CD4-positive, alpha-beta T cell treated with Interleukin-15 for 1 hour (primary cell): Measurements from ENCODE around the gene B4GALNT2.
A peak's percentile ranks its signal among the peaks of the same experiment; 100 is the strongest.
"Not testable (repeated sequence)": the region's sequence is repeated elsewhere in the genome, so short reads cannot be mapped to it uniquely, and the experiment has no call there.

Experiments used
- DNase-seq: peaks from one replicate; pipeline ENCODE4 v3.0.0-alpha.2; 2020

The B4GALNT2 gene

DNA sequence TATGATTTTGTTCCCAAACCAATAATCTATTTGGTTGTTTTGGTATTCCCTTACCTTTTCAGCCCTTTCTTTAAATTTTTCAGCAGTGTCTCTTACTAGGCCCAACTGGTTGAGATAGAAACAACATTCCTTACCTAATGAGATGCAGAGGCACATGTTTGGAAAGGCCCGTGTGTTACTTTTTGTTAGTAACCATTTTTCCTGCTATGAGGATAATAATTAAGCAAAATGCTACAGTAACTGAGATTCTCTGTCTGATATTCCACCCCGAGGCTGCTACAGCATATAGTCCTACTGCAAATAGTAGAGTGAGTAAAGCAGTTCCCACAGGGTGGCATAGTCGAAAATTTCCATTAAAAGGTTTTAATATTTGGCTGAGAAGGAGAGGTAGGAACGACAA is 10.0 kb upstream of the B4GALNT2 start:
- no peak for DNase-seq

DNA sequence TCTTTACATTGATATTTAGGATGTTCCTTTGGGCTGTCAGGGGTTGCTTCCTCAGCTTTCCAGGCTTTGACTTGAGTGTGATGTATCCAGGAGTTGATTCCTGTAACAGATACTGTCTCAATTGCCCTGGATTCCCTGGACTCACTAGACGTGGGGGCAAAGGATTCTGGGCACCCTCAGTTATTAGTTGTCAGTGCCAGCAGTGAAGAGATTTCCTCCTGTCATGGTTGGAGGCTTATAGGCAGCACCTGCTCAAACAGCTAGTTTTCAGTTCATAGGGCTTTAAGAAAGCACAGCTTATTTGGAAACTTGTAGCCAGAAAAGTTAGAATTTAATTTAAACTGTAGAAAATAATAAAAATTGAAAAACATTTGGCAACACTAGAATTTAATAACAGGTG is 9.5 kb upstream of the B4GALNT2 start:
- no peak for DNase-seq

DNA sequence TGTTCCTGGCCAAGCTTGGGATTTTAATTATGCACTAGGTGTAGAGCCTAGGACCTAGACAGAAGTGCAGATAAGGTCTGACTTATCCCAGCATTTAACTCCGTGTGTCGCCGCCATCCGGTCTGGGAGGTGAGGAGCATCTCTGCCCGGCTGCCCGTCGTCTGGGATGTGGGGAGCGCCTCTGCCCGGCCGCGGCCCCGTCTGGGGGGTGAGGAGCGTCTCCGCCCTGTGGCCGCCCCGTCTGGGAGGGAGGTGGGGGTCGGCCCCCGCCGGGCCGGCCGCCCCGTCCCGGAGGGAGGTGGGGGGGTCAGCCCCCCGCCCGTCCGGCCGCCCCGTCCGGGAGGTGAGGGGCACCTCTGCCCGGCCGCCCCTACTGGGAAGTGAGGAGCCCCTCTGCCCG is 7.1 kb upstream of the B4GALNT2 start:
- DNase-seq: no peak

DNA sequence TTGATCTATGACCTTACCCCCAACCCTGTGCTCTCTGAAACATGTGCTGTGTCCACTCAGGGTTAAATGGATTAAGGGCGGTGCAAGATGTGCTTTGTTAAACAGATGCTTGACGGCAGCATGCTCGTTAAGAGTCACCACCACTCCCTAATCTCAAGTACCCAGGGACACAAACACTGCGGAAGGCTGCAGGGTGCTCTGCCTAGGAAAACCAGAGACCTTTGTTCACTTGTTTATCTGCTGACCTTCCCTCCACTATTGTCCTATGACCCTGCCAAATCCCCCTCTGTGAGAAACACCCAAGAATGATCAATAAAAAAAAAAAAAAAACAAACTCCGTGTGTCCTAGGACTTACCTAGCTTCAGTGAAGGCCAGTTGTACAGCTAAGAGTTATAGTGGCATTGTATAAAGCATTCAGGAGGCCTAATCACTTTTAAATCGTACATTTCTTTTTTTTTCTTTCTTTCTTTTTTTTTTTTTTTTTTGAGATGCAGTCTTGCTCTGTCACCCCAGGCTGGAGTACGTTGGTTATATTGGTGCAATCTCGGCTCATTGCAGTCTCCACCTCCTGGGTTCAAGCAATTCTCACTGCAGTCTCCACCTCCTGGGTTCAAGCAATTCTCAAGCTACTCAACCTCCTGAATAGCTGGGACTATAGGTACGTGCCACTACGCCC is 6.2 kb upstream of the B4GALNT2 start:
- not testable (repeated sequence) for DNase-seq

DNA sequence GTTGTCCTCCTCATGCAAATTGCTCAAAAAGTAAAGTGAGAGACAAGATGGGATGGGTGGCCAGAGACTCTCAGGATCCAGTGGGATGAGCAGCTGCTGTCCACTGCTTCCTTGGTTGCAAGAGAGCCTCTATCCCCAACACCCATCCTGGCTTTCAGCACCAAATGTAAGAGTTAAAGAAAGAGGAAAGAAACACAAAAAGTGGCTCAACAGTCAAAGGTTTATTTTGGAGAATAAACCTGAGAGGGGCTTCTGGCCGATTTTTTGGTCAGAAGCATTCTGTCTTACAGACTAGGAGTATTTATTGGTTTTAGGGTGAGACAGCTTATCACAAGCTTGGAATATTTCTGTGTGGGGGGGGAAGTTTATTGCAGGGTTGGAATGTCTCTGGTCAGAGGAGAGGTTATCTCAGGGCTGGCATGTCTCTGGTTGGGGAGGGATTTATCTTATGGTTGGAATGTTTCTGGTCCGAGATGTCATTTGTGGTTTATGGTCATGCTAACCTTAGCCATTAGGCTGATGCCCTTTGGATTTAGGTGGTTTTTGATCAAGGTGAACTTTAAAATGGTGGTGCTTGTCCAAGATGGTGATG is 3.1 kb upstream of the B4GALNT2 start:
- DNase-seq: not testable (repeated sequence)

DNA sequence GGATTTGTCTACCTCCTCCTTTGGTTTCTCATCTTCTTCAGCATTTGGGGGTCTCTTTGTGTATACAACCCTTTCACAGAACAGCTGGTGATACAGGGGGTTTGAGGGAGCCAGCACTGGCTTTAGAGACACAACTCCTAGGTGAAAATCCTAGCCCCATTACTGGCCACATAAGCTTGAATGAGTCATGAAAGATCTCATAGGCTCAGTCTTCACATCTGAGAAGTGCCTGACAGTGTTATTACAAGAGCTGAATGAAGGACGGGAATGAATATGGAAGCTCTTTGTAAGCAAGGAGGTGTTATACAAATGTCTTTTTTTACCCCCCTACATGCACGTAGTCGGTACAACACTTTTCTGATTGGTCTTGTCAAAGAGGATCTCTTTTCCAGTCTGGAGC is 1.7 kb upstream of the B4GALNT2 start:
- DNase-seq: no peak

DNA sequence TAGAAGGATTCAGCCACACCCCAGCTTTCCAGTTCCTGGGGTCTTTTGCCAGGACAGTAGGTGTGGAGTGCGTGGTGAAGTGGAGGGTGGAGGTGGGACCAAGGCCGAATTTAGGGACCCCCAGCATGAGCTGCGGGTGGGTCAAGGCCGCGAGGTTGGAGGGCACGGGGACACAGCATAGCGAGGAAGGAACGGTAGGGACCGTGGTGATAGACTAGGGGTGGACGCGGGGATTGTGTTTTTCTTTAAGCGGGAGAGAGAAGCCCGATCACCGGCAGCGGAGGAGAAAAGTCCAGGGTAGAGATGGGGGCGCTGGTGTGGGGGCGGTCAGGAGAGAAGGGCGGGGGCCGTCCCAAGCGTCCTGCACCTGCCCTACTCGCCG is 261 bp upstream of the B4GALNT2 start:
- DNase-seq: no peak

DNA sequence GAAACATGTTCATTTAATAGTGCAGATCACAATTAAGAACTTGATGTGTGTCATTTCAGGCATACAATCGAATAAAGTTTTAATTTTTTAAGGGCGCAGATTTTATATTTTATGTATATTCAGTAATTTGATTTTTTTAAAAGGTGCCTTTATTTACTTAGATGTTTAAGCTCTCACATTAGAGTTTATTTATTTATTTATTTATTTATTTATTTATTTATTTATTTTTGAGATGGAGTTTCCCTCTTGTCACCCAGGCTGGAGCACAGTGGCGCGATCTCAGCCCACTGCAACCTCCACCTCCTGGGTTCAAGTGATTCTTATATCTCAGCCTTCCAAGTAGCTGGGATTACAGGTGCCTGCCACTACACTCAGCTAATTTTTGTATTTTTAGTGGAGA is 3.8 kb downstream of the B4GALNT2 start:
- no peak for DNase-seq

DNA sequence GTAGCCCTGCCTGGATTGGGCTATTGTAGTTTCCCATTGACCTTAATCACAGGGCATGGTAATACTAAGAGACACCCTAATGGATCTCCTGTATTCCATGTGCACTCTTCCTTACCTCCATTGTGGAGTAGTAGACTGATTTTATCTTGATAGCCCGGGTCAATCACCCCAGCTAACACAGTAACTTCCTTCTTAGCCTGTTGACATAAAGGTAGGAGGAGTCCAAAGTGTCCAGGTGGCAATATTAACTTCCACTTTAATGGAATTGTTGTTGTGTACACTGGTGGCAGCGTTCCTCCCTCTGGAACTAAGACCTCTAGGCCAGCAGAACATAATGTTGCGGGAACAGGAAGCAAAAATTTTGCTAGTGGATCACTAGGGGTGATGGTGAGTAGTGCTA is 13.1 kb downstream of the B4GALNT2 start:
- not testable (repeated sequence) for DNase-seq

DNA sequence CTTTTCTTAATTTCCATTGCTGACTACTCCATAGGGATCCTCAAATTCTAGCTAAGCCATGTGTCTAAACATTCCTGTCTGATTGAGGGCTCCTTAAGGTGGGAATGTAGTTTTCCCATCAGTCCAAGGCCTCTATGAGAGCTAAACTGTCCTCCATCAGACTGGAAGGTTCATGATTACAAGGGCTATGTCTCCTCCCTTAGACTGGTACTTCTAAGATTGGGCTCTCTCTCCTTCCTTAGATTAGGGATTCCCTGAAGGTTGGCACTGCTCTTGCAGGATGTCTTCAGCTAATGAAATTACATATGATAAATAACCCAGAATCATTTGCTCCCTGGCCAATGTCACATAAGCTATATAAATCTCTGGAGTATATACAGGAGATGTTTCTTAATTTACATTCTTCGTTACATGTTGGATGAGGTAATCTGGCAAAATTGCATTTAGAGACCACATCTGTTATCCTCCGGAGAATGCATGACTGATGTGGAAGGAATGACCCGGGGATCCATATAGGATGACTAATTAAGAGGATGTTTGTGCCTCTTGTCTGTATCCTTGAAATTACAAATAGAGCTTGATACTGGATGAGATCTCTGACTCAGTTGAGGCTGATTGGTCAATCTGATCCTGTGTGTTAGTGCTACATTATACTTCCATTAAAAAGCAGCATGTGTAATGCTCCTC is 14.2 kb downstream of the B4GALNT2 start:
- DNase-seq: no peak

DNA sequence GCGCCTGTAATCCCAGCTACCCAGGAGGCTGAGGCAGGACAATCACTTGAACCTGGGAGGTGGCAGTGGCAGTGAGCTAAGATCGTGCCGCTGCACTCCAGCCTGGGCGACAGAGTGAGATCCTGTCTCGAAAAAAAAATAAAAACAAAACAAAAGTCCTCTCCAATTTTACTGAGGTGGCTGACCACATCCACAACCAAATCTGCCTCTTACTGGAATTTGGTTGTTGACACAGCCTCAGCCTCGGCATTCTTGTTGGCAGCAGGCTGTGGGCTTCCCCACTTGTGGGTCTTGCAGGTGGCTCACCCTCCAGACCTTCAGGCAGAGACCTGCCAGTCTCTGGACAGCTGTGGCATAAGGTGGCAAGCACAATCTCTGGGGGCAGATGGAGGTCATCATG is 15.6 kb downstream of the B4GALNT2 start:
- DNase-seq: no peak

DNA sequence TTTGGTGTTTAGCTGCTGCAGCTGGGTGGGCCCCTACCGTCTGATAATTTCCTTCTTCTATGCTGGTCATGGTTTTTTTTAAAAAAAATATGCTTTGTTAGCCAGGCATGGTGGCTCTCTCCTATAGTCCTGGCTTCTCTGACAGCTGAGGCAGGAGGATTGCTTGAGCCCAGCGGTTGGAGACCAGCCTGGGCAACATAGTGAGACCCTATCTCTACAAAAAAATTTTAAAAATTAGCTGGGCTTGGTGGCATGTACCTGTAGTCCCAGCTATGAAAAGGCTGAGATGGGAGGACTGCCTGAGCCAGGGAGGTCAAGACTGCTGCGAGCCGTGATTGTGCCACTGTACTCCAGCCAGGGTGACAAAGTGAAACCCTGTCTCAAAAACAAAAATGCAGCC is 19.4 kb downstream of the B4GALNT2 start:
- no peak for DNase-seq

DNA sequence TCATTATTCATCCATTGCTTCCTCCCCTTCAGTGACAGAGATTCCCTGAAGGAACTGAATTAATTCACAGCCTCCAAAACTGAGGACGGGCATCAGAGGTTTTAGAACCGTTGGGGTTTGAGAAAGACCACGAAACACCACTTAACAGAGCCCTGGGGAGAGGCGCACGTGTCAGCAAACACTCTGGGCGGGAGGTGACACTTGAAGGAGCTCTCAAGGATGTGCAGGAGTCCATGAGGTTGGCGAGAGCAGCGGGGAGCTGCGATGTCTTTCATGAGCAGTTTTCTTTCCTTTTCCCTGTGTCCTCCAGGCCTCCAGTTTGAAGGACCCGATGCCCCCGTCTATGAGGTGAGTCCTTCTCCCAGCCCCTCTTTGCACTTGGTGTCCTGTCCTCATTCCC is 23.7 kb downstream of the B4GALNT2 start:
- DNase-seq: no peak

DNA sequence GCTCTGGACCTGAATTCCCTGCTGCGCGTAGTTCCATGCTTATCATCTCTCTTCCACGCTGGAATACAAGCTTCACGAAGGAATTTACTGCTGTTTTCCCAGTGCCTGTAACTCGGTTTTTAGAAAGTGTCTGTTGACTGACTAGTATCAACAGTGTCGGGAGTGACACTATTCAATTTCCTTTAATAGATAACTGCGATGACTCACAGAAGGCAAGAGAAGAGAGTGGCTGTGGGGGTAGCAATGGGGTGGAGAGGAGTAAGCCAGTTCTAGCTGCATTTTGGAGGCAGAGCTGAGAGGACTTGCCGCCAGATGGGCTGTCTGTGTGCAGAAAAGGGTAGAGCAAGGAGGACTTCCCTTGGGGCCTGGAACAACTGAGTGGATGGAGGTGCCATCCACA is 25.2 kb downstream of the B4GALNT2 start:
- DNase-seq: no peak

DNA sequence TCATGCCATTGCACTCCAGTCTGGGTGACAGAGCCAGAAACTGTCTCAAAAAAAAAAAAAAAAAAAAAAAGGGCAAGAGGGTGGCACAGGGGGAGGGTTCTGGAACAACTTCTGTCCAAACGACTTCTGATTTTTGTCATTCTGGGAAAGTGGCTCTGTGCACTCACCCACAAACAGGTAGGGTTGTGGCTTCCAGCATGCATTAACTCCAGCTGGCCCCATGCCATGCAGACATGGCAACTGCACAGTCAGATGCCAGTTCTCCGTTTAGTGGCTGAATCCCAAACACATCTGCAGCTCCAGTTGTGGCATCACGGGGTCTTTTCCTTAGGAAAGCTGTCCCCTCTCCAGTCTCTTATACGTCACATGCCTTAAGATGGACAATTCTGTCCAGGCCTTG is 30.3 kb downstream of the B4GALNT2 start:
- no peak for DNase-seq

DNA sequence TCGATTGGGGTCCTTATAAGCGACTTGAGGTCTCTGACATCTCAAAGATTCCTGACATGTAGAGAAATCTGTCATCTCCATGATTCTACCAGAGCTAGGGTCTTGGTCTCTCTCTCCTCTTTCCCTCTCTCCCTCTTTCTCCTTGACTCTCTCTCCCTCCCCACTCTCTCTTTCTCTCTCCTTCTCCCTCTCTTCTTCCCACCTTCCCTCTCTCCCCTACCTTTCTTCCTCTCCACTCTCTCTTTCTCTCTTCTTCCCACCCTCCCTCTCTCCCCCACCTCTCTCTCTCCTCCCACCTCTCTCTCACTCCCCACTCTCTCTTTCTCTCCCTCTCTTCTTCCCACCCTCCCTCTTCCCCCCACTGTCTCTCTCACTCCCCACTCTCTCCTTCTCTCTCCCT is 32.6 kb downstream of the B4GALNT2 start:
- DNase-seq: no peak

DNA sequence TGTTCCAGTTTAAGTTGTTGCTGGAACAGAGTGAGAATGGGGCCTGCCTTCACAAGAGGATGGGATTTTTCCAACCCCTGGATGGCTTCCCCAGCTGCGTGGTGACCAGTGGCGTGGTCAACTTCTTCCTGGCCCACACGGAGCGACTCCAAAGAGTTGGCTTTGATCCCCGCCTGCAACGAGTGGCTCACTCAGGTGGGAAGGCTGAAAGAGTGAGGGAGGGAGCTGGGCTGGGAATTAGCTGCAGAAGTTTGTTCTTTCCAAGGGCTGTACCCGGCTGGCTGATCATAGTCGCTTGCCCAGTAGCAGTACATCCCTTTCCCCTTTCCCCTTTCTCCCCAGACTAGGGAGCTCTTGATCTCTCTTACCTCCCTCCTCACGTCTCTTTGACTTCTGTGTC is 36.1 kb downstream of the B4GALNT2 start:
- DNase-seq: no peak

DNA sequence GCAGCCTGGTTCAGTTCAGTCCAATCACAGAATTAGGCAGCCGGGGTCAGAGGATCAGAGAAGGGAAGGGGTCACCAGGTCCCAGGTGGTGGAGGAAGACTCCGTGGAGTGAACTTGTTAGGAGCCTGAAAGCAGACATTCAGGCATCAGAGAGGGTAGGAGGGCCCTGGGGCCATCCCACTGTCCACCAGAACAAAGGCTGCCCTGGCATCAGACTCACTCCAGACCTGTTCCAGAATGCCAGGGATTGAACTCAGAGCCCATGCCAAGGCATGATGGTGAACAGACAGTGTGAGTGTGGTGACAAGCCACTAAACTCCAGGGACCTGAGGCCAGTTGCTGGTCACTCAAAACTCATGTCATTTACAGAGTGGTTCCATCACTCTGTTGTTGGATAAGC is 37.6 kb downstream of the B4GALNT2 start:
- no peak for DNase-seq

DNA sequence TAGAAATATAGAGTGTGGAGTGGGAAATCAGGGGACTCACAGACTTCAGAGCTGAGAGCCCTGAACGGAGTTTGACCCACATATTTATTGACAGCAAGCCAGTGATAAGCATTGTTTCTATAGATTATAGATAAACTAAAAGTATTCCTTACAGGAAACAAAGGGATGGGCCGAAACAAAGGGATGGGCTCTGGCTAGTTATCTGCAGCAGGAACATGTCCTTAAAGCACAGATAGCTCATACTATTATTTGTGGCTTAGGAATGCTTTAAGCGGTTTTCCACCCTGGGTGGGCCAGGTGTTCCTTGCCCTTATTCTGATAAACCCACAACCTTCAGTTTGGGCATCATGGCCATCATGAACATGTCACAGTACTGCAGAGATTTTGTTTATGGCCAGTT is 38.1 kb downstream of the B4GALNT2 start:
- DNase-seq: not testable (repeated sequence)

DNA sequence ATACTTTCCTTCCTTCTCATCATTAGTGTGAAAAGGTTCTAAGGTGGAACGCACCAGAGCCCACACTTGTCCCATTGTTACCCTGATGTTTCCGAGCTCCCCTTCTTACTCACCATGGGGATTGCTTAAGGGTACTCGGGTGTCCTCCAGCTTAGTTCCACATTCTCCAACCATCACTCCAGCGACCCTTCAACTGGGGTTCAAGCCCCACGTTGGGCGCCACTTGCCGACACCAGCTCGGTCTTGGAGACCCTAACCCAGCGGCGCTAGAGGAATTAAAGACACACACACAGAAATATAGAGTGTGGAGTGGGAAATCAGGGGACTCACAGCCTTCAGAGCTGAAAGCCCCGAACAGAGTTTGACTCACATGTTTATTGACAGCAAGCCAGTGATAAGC is 43.4 kb downstream of the B4GALNT2 start:
- DNase-seq: not testable (repeated sequence)

DNA sequence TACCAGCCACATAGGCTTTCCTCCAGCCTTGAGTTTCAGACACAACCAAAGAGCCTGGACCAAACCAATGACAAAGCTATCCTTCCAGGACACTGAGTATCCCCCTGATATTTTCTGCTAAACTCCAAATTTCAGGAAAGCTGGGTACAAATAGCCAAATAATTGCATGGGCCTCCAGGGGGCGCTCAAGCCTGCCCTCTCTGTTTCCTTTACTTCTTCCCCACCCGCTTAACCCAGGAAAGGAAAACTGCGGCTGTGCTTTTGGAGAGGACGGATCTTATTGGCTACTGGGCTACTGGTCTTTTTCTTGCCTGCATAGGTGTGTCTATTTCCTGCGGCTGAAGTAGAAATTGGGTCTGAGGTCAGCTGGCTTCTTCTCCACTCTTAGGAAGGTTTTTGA is 47.7 kb downstream of the B4GALNT2 start:
- DNase-seq: peak; percentile 54

DNA sequence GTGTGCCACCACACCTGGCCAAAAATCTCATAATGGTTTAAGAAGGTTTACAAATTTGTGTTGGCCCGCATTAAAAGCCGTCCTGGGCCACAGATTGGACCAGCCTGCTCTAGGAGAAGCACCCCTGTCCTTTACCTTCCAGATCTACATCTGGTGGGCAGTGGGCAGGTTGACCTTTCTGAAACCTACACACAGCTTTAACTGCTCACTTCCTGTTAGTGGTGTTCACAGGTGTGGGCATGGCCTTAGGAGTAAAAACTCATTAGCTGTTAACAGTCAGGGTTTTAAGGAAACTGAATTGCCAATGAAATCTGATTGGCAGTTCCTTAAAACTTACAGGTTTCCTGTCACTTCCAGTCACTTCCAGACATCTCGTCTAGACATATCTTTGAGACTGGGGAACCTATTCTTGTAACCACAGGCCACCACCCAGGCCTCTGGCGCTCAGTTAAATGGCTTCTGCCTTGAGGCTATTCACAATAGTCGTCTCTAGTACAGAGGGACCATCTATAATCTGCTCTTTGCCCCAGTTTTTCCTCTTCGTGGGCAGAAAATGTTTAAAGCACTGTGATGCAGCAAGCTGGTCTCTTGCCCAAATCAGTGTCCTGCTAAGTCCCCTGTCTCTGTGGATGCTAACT is 48.5 kb downstream of the B4GALNT2 start:
- DNase-seq: no peak

DNA sequence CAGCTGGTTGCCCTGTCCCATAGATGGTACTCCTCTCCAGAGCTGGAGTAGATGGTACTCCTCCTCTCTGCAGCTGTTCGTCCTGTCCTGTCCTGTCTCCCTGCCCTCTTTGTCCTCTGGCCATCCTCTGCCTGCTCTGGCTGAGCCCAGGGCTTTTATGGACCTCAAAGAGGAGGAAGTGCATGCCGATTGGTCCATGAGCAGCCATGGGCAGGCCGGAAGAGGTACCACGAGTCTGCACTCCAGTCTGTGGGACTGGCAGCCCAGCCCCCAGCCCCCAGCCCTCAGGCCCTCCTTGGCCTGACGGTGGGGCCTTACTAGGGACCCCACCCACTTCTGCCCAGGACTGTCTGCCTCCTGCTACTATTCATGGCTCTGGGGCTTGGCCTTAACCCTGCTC is 50.8 kb downstream of the B4GALNT2 start:
- no peak for DNase-seq

DNA sequence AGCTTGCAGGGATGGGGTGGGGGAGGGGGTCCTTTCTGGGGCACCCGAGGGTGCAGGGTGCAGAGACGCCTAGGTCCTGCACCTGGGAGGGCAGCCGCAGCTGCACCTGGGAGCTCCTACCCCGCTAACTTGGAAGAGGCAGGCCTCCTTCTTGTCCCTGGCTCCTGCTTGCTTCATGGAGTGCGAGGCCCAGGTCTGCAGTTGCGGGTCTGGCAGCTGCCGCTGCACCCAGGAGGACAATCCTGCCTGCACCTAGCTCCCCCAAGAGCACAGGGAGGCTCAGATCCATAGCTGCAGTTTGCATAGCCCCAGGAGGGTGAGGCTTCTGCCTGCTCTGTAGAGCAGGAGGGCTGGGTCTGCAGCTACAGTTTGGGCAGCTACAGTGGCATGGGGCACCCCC is 51.2 kb downstream of the B4GALNT2 start:
- no peak for DNase-seq
